ENCODE data around the gene SLAMF8. TPM values are rescaled to one million over a fixed set of nuclear protein-coding genes. Genes with fewer than 3 reads are reported as not detected.

The SLAMF8 gene
- total and polyA plus RNA-seq, 4 donors = 0.28 to 1.6 (median 1.1) TPM

DNA sequence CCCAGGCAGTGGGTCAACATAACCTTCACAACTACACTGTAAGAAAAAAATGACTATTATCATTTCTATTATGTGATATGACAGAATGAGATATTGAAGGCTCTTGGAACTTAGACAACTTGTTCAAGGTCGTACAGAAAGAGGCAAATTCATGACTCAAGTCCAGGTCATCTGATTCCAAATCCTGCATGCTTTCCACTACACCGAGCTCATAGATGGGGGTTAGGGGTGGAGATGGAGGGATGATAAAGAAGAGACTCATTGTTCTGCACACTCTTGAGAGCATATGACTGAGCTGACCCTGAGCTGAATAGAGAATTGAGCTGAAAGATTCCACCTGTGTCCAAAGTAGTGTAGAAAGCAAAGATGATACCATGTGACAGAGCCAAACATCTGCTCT is 21.7 kb upstream of the SLAMF8 start (continued):
- no peak for TF ChIP-seq FOXA2 (IDR thresholded peaks at IDR 0.05)
- TF ChIP-seq FOXA1 (IDR thresholded peaks at IDR 0.05) = no peak
- TF ChIP-seq RXRA (IDR thresholded peaks at IDR 0.05) = no peak
- TF ChIP-seq JUND (IDR thresholded peaks at IDR 0.05) = no peak
- TF ChIP-seq GABPA (IDR thresholded peaks at IDR 0.05 in 1 of 2, conservative IDR thresholded peaks at IDR 0.05 in 1 of 2) = no peak
- no peak for TF ChIP-seq TAF1 (conservative IDR thresholded peaks at IDR 0.05)
- TF ChIP-seq, protein P1, sequence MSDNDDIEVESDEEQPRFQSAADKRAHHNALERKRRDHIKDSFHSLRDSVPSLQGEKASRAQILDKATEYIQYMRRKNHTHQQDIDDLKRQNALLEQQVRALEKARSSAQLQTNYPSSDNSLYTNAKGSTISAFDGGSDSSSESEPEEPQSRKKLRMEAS (IDR thresholded peaks at IDR 0.05) = no peak
- TF ChIP-seq, protein P2, sequence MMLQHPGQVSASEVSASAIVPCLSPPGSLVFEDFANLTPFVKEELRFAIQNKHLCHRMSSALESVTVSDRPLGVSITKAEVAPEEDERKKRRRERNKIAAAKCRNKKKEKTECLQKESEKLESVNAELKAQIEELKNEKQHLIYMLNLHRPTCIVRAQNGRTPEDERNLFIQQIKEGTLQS (IDR thresholded peaks at IDR 0.05) = no peak
- no peak for TF ChIP-seq RAD21 (IDR thresholded peaks at IDR 0.05)

DNA sequence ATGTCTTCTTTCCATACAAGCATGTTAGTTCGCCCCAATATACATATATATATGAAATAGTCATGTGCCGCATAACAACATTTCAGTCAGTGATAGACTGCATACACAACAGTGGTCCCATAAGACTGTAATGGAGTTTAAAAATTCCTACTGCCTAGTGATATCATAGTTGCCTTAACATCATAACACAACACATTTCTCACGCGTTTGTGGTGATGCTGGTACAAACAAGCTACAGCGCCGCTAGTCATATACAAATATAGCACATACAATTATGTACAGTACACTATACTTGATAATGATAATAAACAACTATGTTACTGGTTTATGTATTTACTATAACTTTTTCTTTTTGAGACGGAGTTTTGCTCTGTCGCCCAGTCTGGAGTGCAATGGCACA is 10.7 kb upstream of the SLAMF8 start:
- DNase-seq (ENCODE audit: low spot score) = no peak
- H3K4me1 ChIP-seq (ENCODE audit: control insufficient read depth in 4 of 4, insufficient read depth in 4 of 4, low read length in 3 of 4) = no peaks in the 10 kb centered on the region
- TF ChIP-seq HNF4G (IDR thresholded peaks at IDR 0.05) (no peak), RXRA (IDR thresholded peaks at IDR 0.05) (no peak), TAF1 (conservative IDR thresholded peaks at IDR 0.05) (no peak), FOXA2 (IDR thresholded peaks at IDR 0.05) (no peak), EGR1 (IDR thresholded peaks at IDR 0.05; ENCODE audit: low read depth in 2 of 2) (no peak), NR2F2 (IDR thresholded peaks at IDR 0.05) (no peak)
- TF ChIP-seq, protein P3, sequence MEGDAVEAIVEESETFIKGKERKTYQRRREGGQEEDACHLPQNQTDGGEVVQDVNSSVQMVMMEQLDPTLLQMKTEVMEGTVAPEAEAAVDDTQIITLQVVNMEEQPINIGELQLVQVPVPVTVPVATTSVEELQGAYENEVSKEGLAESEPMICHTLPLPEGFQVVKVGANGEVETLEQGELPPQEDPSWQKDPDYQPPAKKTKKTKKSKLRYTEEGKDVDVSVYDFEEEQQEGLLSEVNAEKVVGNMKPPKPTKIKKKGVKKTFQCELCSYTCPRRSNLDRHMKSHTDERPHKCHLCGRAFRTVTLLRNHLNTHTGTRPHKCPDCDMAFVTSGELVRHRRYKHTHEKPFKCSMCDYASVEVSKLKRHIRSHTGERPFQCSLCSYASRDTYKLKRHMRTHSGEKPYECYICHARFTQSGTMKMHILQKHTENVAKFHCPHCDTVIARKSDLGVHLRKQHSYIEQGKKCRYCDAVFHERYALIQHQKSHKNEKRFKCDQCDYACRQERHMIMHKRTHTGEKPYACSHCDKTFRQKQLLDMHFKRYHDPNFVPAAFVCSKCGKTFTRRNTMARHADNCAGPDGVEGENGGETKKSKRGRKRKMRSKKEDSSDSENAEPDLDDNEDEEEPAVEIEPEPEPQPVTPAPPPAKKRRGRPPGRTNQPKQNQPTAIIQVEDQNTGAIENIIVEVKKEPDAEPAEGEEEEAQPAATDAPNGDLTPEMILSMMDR (IDR thresholded peaks at IDR 0.05; ENCODE audit: low read depth, low read length, missing input control) = no peak
- TF ChIP-seq, protein P2 (IDR thresholded peaks at IDR 0.05) = no peak
- TF ChIP-seq, protein P1 (IDR thresholded peaks at IDR 0.05) = no peak
- TF ChIP-seq, protein P4, sequence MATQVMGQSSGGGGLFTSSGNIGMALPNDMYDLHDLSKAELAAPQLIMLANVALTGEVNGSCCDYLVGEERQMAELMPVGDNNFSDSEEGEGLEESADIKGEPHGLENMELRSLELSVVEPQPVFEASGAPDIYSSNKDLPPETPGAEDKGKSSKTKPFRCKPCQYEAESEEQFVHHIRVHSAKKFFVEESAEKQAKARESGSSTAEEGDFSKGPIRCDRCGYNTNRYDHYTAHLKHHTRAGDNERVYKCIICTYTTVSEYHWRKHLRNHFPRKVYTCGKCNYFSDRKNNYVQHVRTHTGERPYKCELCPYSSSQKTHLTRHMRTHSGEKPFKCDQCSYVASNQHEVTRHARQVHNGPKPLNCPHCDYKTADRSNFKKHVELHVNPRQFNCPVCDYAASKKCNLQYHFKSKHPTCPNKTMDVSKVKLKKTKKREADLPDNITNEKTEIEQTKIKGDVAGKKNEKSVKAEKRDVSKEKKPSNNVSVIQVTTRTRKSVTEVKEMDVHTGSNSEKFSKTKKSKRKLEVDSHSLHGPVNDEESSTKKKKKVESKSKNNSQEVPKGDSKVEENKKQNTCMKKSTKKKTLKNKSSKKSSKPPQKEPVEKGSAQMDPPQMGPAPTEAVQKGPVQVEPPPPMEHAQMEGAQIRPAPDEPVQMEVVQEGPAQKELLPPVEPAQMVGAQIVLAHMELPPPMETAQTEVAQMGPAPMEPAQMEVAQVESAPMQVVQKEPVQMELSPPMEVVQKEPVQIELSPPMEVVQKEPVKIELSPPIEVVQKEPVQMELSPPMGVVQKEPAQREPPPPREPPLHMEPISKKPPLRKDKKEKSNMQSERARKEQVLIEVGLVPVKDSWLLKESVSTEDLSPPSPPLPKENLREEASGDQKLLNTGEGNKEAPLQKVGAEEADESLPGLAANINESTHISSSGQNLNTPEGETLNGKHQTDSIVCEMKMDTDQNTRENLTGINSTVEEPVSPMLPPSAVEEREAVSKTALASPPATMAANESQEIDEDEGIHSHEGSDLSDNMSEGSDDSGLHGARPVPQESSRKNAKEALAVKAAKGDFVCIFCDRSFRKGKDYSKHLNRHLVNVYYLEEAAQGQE (IDR thresholded peaks at IDR 0.05) = no peak
- no peaks in the 10 kb centered on the region for H3K27me3 ChIP-seq (ENCODE audit: control insufficient read depth in 4 of 4, insufficient read depth in 4 of 4, low read length in 3 of 4)
- no peaks in the 10 kb centered on the region for H3K9me3 ChIP-seq (ENCODE audit: control insufficient read depth in 4 of 4, low read length in 3 of 4)
- no peak overlapping the region for H3K9ac ChIP-seq (ENCODE audit: low read depth in 1 of 2, low read length in 2 of 2)
- H3K27ac ChIP-seq (ENCODE audit: low read depth in 1 of 2, low read length in 2 of 2) = no peak overlapping the region
- H3K4me3 ChIP-seq (ENCODE audit: low read depth in 1 of 3, low read length in 3 of 3) = no peak overlapping the region
- WGBS = 93% methylated on average over 8 of the region's 8 CpGs
- no peaks in the 10 kb centered on the region for H3K36me3 ChIP-seq (ENCODE audit: control insufficient read depth in 4 of 4, insufficient read depth in 3 of 4, low read depth in 1 of 4, low read length in 3 of 4)
